NCI-H774 (cell line): ENCODE measurements around the gene ACMSD.
"Not testable (repeated sequence)": the region's sequence is repeated elsewhere in the genome, so short reads cannot be mapped to it uniquely, and the experiment has no call there.

Source experiments
- DNase-seq: peaks from one replicate; lab custom pipeline; 2025; lab: John Stamatoyannopoulos, UW

ACMSD gene

DNA sequence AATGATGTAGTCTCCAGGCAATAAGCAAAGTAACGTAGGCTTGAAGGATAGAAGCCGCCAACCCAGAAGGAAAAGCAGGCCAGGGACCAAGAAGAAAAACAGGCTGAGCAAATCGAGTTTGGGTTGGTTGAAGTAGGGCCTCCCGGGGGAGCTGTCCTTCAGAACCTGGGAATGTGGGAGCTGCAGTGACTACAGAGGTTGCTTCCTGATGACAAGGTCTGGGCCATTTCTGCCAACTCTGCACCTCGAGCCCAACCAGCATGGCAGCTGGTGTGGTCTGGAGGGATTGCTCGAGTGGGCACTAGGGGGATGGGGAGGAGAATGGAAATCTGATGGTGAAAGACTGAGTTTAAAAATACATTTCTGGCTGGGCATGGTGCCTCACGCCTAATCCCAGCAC lies 14.1 kb downstream of the ACMSD start:
- DNase-seq = no peak

DNA sequence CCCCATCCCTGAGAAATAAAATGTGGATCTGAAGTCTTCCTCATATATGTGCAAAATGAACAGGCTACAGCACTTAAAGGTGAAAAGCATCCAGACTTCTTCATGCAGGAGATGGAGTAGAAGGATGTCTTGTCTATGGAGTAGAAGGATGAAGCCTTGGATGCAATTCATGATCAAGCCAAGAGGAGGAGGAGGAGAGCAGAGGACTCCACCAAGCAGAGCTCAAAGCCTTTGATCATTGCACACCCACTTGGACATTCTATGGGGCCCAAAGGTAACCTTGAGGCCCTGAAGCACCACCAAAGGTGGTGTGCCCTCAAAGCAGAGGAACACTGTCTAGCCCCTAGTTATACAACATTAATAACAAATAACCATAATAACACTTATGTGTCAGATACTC lies 17.3 kb downstream of the ACMSD start:
- no peak for DNase-seq

DNA sequence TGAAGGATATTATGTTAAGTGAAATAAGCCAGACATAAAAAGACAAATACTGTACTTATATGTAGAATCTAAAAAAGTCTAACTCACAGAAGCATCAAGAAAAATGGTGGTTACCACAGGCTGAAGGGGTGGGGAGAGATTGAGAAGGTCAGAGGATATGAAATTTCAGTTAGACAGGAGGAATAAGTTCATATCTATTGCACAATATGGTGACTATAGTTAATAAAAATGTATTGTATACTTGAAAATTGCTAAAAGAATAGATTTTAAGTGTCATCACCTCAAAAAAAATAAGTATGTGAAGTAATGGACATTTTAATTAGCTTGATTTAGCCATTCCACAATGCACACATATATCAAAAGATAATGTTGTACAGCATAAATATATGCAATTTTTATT lies 19.8 kb downstream of the ACMSD start:
- no peak for DNase-seq

DNA sequence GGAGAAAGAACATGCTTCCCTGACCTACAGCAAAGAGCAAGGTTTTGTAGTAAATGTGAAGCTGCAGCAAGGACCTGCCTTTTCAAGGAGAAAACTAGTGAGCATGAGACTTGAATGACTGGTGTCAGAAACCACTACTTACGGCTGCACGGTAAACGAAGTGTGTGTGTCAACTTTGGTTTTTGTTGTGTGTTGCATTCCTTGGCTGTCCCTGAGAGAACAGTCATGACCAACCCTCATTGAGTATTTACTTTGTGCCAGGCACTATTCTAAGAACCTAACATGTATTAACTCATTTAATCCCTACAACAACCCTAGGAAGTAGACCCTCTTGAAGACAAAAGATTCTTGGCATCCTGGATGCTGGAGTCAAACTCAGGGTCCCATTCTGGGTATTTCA lies 22.8 kb downstream of the ACMSD start:
- DNase-seq = no peak

- no peak for DNase-seq
These were observed 23.7 kb downstream of the ACMSD start for GRCh38 chr2:134862069-134862468.

DNA sequence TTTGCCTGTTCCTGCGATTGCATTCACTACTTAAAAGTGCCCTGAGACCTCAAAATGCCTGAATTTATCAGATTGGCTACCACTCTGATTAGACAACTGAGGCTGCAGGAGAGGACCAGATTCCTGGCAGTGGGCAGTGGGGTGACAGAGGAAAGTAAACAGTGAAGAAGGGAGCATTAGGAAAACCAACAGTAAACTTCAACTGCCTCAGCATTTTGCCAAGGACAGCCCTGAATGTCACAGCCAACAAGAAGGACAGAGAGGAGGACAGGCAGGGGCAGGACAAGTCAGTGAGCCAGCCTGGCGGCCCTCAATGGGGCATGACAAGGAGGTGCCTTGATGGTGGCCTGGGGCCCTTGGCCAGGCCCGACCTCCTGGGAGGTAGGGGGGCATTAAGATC lies 24.3 kb downstream of the ACMSD start:
- DNase-seq = no peak

- DNase-seq = no peak
These were observed 25.0 kb downstream of the ACMSD start for GRCh38 chr2:134863446-134863845.

DNA sequence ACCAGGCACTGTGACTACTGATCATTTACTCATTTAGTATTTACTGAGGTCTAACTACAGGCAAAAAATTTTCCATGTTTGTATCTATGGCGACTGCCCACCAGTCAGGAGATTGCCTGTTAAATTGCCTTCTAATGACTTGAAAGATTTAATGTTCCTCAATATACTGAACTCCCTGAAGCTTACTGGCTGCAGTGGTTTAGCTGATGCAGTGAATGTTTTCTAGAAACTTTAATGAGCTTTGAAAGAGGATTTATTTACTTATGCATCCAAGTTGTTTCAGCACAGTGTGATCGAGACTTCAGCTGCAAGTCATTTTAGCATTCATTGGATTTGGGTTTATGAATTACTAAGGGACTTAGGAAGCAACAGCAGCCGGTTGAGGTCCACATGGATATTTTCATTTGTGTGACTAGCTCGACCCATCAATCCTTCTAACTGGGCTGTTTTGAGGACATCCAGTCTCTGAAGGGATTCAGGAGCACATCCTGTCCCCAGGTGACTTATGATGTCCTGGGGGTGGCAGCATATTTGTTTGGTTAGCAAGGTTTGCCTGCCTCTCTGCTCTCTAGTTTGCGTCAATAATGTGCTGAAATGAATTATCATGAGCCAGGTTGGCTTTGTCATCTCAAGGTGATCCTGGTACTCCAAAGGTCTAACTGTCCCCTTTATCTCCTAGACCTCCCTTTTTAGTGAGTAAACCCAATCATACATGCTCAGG lies 26.8 kb downstream of the ACMSD start:
- no peak for DNase-seq

- no peak for DNase-seq
These were observed 28.2 kb downstream of the ACMSD start for GRCh38 chr2:134866498-134867099.

DNA sequence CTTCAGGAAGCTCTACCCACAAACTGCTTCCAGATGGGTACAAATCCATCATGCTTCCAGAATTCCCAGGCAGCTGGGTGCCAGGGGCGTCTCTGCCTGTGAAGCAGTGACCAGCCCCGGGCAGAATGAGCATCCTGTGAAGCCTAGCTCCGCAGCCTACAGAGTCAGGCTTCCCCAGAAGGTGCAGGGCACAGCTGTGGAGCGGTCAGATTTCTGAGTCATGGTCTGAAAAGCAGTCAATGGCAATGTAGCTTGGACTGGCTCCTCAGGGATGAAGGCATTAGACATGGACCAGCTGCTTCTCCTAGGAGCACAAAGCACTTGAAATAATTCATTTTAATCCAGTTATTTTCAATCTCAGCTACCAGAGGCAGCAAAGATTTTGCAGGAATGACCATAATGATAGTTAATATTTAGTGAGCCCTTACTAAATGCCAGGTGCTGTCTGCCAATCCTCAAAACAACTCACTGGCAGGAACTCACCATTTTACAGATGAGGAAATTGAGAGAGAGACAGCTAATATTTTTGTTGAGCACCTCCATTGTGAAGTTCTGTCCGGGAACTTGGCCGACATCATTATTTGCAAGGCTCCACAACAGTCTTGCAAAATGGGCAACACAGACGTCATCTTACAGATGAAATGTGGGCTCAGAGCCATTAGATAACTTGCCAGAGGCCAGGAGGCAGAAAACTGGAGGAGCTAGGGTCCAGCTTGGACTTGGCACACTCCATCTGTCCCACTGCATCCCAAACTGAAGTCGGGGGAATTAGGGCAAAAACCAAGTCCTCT lies 31.7 kb downstream of the ACMSD start:
- no peak for DNase-seq

DNA sequence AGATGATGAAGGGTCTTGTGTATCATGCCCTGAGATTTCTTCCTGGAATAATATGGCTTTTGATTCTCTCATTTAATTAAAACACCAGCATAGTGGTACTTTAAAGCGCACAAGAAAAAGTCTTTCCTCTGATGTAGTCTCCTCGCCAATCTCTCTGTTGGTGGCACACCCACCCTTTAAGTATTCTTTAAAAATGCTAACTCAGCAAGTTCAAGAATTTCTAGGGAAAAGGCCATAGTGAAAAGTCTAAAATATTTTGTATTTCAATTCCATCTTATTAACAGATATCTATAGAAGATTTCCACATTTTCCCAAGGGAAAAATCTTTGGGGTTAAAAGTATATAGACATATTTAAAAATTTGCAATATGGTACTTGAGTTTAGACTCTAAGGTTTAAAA lies 34.7 kb downstream of the ACMSD start:
- DNase-seq = no peak

DNA sequence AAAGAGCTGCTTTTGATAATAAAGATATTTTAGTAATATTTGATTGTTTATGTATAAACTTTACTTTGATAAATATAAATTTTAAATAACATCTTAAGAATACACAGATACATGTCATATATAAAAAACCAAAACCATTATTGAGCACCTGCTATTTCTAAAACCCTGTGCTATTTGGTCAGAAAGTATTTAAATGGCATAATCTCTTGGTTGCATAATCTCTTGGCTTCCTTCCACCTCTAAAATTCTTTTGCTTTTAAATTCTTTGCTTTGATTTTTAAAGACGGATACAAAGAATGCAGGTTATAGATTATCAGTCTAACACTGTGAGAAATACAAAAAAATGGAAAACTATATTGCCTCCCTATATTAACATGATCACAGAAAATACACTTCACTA lies 36.9 kb downstream of the ACMSD start:
- no peak for DNase-seq

DNA sequence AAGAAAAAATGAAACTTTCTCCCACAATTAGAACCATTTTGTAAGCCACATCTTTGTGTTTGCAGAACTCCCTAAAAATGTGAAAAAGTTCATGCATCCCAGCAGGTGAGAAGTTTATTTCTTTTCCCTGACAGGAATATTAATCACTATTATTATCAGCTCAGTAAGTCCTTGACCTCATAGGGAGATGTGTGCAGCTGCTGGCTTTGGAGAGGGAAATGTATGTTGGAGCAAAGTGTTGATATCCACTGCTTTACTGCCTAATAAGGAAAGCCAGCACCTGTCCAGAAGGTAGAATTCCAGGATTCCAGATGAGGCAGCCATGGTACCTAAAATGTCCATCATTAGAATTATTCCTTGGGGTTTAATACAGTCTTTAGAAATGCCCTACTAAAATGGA lies 44.4 kb downstream of the ACMSD start:
- DNase-seq = peak; percentile 13

DNA sequence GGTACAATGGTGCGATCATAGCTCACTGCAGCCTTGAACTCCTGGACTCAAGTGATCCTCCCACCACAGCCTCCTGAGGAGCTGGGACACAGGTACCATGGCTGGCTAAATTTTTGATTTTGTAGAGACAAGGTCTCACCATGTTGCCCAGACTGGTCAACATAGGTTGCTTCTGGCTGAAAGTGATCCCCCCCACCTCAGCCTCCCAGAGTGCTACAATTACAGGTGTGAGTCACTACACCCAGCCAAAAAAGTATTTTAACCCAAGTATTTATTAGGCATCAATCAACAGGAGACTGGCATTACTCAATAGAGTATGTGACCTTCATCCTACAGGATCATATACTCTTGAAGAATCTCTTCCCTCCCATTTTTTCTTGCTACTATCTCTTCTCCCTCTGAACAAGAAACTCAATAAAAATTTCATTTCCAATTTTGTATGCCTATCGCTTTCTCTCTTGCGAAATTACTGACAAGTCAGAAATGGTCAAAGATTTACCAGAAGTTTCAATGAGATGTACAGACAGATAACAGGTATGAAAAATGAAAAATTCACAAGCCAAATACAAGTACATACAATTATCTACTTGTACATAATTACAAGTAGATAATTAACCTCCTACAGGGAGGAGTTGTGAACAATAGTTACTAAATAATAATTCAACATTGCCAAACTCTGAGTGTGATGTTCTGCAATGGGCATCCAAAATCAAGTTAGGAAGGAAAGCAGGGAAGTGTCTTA lies 45.3 kb downstream of the ACMSD start:
- DNase-seq = no peak

DNA sequence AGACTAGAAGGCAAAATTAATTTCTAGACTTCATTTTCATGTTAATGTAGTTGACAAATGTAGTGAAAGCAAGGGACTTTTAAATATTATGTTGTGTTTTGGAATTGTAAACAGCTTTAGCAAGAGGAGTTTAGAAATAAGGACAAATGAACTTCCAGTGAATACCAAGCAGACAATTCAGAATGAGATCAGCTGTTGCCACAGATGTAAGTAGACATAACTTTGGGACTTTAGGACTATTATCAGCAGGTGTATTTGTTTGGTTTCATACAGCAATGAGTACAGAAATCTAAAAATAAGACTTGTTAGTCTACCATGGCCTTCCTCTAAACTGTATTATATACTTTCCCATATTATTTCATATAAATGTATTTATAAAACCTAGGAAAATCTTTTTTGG lies 46.0 kb downstream of the ACMSD start:
- DNase-seq = no peak

GRCh38 chr2:134892282-134893035 lies 54.0 kb downstream of the ACMSD start:
- DNase-seq = no peak

DNA sequence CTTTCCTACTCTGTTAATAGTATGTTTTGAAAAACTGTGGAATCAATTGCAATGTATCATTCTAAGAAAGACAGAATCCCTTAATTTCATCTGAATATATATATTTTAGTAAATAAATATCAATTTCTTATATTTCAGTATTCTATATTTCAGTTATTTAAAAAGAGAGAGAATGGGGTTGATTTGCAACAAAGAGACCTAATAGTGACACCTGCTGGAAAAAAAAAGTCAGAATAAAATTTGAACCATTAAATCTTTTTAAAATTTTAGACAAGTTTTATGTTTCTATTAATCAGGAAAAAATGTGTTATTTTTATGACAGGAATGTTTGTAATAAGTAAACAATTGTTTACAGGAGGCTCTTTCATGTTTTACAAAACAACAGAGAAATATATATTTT lies 59.5 kb downstream of the ACMSD start:
- no peak for DNase-seq

DNA sequence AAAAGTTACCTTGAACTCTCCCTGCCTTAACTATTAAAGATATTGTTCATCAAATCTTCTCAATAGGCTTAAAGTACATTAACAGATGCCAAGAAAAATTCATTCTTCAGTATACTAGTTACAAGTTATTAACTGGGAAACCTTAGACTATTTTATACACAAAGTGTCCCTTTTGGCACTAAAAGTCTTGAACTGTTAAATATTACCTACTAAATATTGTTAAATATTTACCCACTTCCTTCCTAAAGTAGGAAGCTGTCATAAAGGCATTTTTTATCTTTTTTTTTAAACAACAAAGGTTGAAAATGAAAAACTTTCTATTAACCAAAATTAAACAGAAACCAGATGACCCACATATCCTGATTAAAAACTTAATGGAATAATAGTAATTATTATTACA lies 60.8 kb downstream of the ACMSD start:
- DNase-seq = no peak

DNA sequence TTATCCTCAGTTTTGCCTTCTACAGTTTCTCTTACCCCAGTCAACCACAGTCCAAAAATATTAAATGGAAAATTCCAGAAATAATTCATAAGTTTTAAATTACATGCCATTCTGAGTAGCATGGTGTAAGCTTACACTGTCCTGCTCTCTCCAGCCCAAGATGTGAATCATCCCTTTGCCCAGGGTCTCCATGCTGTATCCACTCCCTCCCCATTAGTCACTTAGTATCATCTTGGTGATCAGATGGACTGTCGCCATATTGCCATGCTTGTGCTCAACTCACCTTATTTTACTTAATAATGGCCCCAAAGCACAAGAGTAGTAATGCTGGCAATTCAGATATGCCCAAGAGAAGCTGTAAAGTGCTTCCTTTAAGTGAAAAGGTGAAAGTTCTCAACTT lies 61.7 kb downstream of the ACMSD start:
- DNase-seq = no peak

- DNase-seq = not testable (repeated sequence)
These were observed 65.3 kb downstream of the ACMSD start for GRCh38 chr2:134903701-134904100.

DNA sequence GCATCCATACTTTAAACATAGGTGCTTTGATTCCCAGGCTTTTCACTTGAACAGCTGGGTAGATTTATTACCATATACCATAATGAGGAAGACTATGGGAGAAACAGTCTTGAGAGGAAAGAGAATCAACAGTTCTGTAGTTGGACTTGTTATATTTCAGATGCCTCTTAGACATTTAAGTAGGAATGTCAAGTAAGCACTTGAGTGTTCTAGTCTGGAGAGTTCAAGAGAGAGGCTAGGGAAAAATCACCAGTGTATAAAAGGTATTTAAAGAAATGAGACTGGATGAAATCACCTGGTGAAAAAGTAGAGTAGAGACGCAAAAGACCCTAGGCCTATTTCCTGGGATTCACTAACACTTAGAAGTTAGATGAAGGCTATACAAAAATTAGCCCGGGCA lies 66.8 kb downstream of the ACMSD start:
- no peak for DNase-seq

- DNase-seq = no peak
These were observed 68.3 kb downstream of the ACMSD start for GRCh38 chr2:134906726-134907125.
